NCI-H524 treated with DMSO at 0.1 percent for 48 hours (cell line): ENCODE results near the gene CEMP1.

Experiments
- DNase-seq: peaks from one replicate; lab custom pipeline; 2025; lab: John Stamatoyannopoulos, UW

The CEMP1 gene

GRCh38 chr16:2483939-2484897 lies 47.0 kb downstream of the CEMP1 start:
- DNase-seq, result no peak

GRCh38 chr16:2482708-2483534 lies 48.3 kb downstream of the CEMP1 start:
- DNase-seq, result peak; percentile 64

- no peak for DNase-seq
These were observed 49.0 kb downstream of the CEMP1 start for GRCh38 chr16:2482249-2482648.

- DNase-seq, result no peak
These were observed 49.5 kb downstream of the CEMP1 start for GRCh38 chr16:2481676-2482075.

- no peak for DNase-seq
These were observed 50.3 kb downstream of the CEMP1 start for GRCh38 chr16:2480948-2481347.
